HEK293 (cell line): ENCODE measurements around the gene GSK3B.

Experiments used
- CTCF ChIA-PET: fragments of 350-600 bp; formaldehyde crosslinking; extraction: SDS; loops from one replicate; lab custom pipeline; 2021; ENCODE audit warnings: antibody characterized with exemption; lab: Yijun Ruan, JAX
- POLR2A ChIA-PET: fragments of 300-600 bp; formaldehyde crosslinking; extraction: SDS; loops from one replicate; lab custom pipeline; 2020; ENCODE audit warnings: antibody characterized with exemption, inconsistent platforms; lab: Yijun Ruan, JAX
- H3K27ac ChIP-seq: fragments of 200-500 bp; sonication (Bioruptor generic); 2 replicates; pipeline ENCODE4 v1.5.1; 2014; ENCODE audit warnings: low read depth, low read length, control low read depth, inconsistent platforms; ENCODE audit errors: extremely low read depth
- H3K36me3 ChIP-seq, 2 experiments: fragments of 200-500 bp in 1 of 2; sonication (Bioruptor generic) in 1 of 2; 1 replicate in 1 of 2; 2 replicates in 1 of 2; pipeline ENCODE4 v1.5.1; 2014 to 2017; ENCODE audit warnings: inconsistent platforms in 2 of 2, low read length in 2 of 2; ENCODE audit not compliant: control insufficient read depth in 2 of 2, insufficient read depth in 1 of 2
- H3K4me1 ChIP-seq: fragments of 200-500 bp; sonication (Bioruptor generic); 2 replicates; pipeline ENCODE4 v1.5.1; 2014; ENCODE audit warnings: mild to moderate bottlenecking, low read length, inconsistent platforms; ENCODE audit not compliant: control insufficient read depth, insufficient read depth
- H3K4me3 ChIP-seq: 2 replicates; pipeline ENCODE4 v1.5.1; 2011; ENCODE audit warnings: low read depth, mild to moderate bottlenecking, control low read depth, low read length, moderate library complexity
- H3K9me3 ChIP-seq: fragments of 200-500 bp; sonication (Bioruptor generic); 2 replicates; pipeline ENCODE4 v1.5.1; 2014; ENCODE audit warnings: low read depth, low read length, inconsistent platforms; ENCODE audit not compliant: control insufficient read depth, insufficient read depth
- ATF2 ChIP-seq: fragments of 450-650 bp; formaldehyde crosslinking; IDR thresholded peaks from 2 replicates; pipeline ENCODE4 v1.5.1; 2016; ENCODE audit warnings: missing biosample characterization, missing genetic modification characterization, low read depth
- ELK4 ChIP-seq: IDR thresholded peaks from 2 replicates; pipeline ENCODE4 v1.6.1; 2011; ENCODE audit warnings: mild to moderate bottlenecking, low read depth, low read length, borderline replicate concordance
- FEZF1 ChIP-seq: fragments of 450-650 bp; formaldehyde crosslinking; IDR thresholded peaks from 2 replicates; pipeline ENCODE4 v1.5.1; 2016; ENCODE audit warnings: missing biosample characterization, missing genetic modification characterization
- GFI1B ChIP-seq: fragments of 450-650 bp; formaldehyde crosslinking; IDR thresholded peaks from 2 replicates; pipeline ENCODE4 v1.5.1; 2016; ENCODE audit warnings: missing biosample characterization, missing genetic modification characterization
- SALL2 ChIP-seq: fragments of 450-650 bp; formaldehyde crosslinking; IDR thresholded peaks from 2 replicates; pipeline ENCODE4 v1.5.0; 2017; ENCODE audit warnings: missing biosample characterization, mild to moderate bottlenecking, missing genetic modification characterization, borderline replicate concordance
- SCRT2 ChIP-seq: fragments of 450-650 bp; formaldehyde crosslinking; IDR thresholded peaks from 2 replicates; pipeline ENCODE4 v1.5.1; 2016; ENCODE audit warnings: missing biosample characterization, missing genetic modification characterization
- SP3 ChIP-seq: fragments of 450-650 bp; formaldehyde crosslinking; IDR thresholded peaks from 2 replicates; pipeline ENCODE4 v1.5.1; 2016; ENCODE audit warnings: missing biosample characterization, missing genetic modification characterization
- YY1 ChIP-seq: fragments of 450-650 bp; formaldehyde crosslinking; IDR thresholded peaks from 2 replicates; pipeline ENCODE4 v1.5.1; 2018; ENCODE audit warnings: missing biosample characterization, missing genetic modification characterization
- YY2 ChIP-seq: fragments of 450-650 bp; formaldehyde crosslinking; IDR thresholded peaks from 2 replicates; pipeline ENCODE4 v1.5.1; 2016; ENCODE audit warnings: missing biosample characterization, missing genetic modification characterization
- ZFP41 ChIP-seq: fragments of 450-650 bp; formaldehyde crosslinking; IDR thresholded peaks from 2 replicates; pipeline ENCODE4 v1.5.1; 2016; ENCODE audit warnings: missing biosample characterization, missing genetic modification characterization, borderline replicate concordance
- ZNF10 ChIP-seq: fragments of 450-650 bp; formaldehyde crosslinking; IDR thresholded peaks from 2 replicates; pipeline ENCODE4 v1.5.1; 2017; ENCODE audit warnings: missing biosample characterization, missing genetic modification characterization
- ZNF155 ChIP-seq: fragments of 450-650 bp; formaldehyde crosslinking; IDR thresholded peaks from 2 replicates; pipeline ENCODE4 v1.5.1; 2016; ENCODE audit warnings: missing biosample characterization, missing genetic modification characterization
- ZNF2 ChIP-seq: fragments of 450-650 bp; formaldehyde crosslinking; IDR thresholded peaks from 2 replicates; pipeline ENCODE4 v1.5.1; 2016; ENCODE audit warnings: missing biosample characterization, missing genetic modification characterization
- ZNF202 ChIP-seq: fragments of 450-650 bp; formaldehyde crosslinking; IDR thresholded peaks from 2 replicates; pipeline ENCODE4 v1.5.1; 2016; ENCODE audit warnings: missing biosample characterization, missing genetic modification characterization, borderline replicate concordance
- ZNF239 ChIP-seq: fragments of 450-650 bp; formaldehyde crosslinking; IDR thresholded peaks from 2 replicates; pipeline ENCODE4 v1.5.1; 2016; ENCODE audit warnings: missing biosample characterization, missing genetic modification characterization
- ZNF292 ChIP-seq: fragments of 450-650 bp; formaldehyde crosslinking; IDR thresholded peaks from 2 replicates; pipeline ENCODE4 v1.5.1; 2016; ENCODE audit warnings: low read depth, missing biosample characterization, missing genetic modification characterization, borderline replicate concordance
- ZNF354C ChIP-seq: fragments of 450-650 bp; formaldehyde crosslinking; IDR thresholded peaks from 2 replicates; pipeline ENCODE4 v1.5.1; 2016; ENCODE audit warnings: missing biosample characterization, missing genetic modification characterization, low read depth, borderline replicate concordance
- ZNF362 ChIP-seq: fragments of 450-650 bp; formaldehyde crosslinking; IDR thresholded peaks from 2 replicates; pipeline ENCODE4 v1.5.1; 2016; ENCODE audit warnings: missing biosample characterization, missing genetic modification characterization
- ZNF488 ChIP-seq: fragments of 450-650 bp; formaldehyde crosslinking; IDR thresholded peaks from 2 replicates; pipeline ENCODE4 v1.5.1; 2016; ENCODE audit warnings: missing biosample characterization, missing genetic modification characterization
- ZNF501 ChIP-seq: fragments of 450-650 bp; formaldehyde crosslinking; IDR thresholded peaks from 2 replicates; pipeline ENCODE4 v1.5.1; 2016; ENCODE audit warnings: missing biosample characterization, missing genetic modification characterization
- ZNF544 ChIP-seq: fragments of 450-650 bp; formaldehyde crosslinking; IDR thresholded peaks from 2 replicates; pipeline ENCODE4 v1.5.0; 2017; ENCODE audit warnings: missing biosample characterization, missing genetic modification characterization
- ZNF549 ChIP-seq: fragments of 450-650 bp; IDR thresholded peaks from 2 replicates; pipeline ENCODE4 v1.5.1; 2018; ENCODE audit warnings: missing biosample characterization, missing genetic modification characterization, mild to moderate bottlenecking, inconsistent platforms, moderate library complexity
- ZNF560 ChIP-seq: fragments of 450-650 bp; formaldehyde crosslinking; IDR thresholded peaks from 2 replicates; pipeline ENCODE4 v1.5.1; 2017; ENCODE audit warnings: missing biosample characterization, missing genetic modification characterization, borderline replicate concordance
- ZNF624 ChIP-seq: fragments of 450-650 bp; formaldehyde crosslinking; IDR thresholded peaks from 2 replicates; pipeline ENCODE4 v1.5.1; 2017; ENCODE audit warnings: missing biosample characterization, missing genetic modification characterization
- ZNF677 ChIP-seq: fragments of 450-650 bp; IDR thresholded peaks from 2 replicates; pipeline ENCODE4 v1.5.0; 2018; ENCODE audit warnings: missing biosample characterization, mild to moderate bottlenecking, missing genetic modification characterization, moderate library complexity
- ZNF785 ChIP-seq: fragments of 450-650 bp; formaldehyde crosslinking; IDR thresholded peaks from 2 replicates; pipeline ENCODE4 v1.5.1; 2016; ENCODE audit warnings: missing biosample characterization, missing genetic modification characterization
- ZNF843 ChIP-seq: fragments of 450-650 bp; formaldehyde crosslinking; IDR thresholded peaks from 2 replicates; pipeline ENCODE4 v1.5.1; 2016; ENCODE audit warnings: missing biosample characterization, missing genetic modification characterization
- ZSCAN16 ChIP-seq: fragments of 450-650 bp; formaldehyde crosslinking; IDR thresholded peaks from 2 replicates; pipeline ENCODE4 v1.5.1; 2016; ENCODE audit warnings: missing biosample characterization, missing genetic modification characterization

Gene GSK3B

GRCh38 chr3:120143676-120144075 is 49.4 kb upstream of the GSK3B start:
- POLR2A ChIA-PET: interaction anchor here (1.5 kb wide), 1 partner anchor 49 kb away, joined by 14 read pairs; the partner anchor contains the start of gene GSK3B
- H3K27ac ChIP-seq: no peak overlapping the region
- no peaks in the 10 kb centered on the region for H3K9me3 ChIP-seq
- CTCF ChIA-PET: no interaction called here
- H3K4me3 ChIP-seq: no peak overlapping the region
- no peaks in the 10 kb centered on the region for H3K4me1 ChIP-seq
- no peak for TF ChIP-seq YY2
- no peak for TF ChIP-seq ZNF10 (tag by site-specific recombination)
- no peak for TF ChIP-seq ZNF155
- TF ChIP-seq ZNF354C: no peak
- TF ChIP-seq ATF2: no peak
- no peak for TF ChIP-seq ZNF362 (tag by site-specific recombination)
- no peak for TF ChIP-seq ZFP41 (tag by site-specific recombination)
- no peak for TF ChIP-seq ZNF202 (tag by site-specific recombination)
- H3K36me3 ChIP-seq: no peaks in the 10 kb centered on the region

GRCh38 chr3:120142236-120142635 is 48.0 kb upstream of the GSK3B start:
- CTCF ChIA-PET: no interaction called here
- no peak overlapping the region for H3K27ac ChIP-seq
- POLR2A ChIA-PET: no interaction called here
- no peak overlapping the region for H3K4me3 ChIP-seq
- H3K36me3 ChIP-seq: no peaks in the 10 kb centered on the region
- no peaks in the 10 kb centered on the region for H3K4me1 ChIP-seq
- TF ChIP-seq ZNF560 (tag by site-specific recombination) (no peak), ZNF549 (tag by site-specific recombination) (no peak), ZNF843 (tag by site-specific recombination) (no peak), YY1 (no peak), ZNF488 (no peak), ZNF2 (no peak)
- H3K9me3 ChIP-seq: no peaks in the 10 kb centered on the region

- Histone ChIP-seq H3K4me1 (no peaks in the 10 kb centered on the region), H3K9me3 (no peaks in the 10 kb centered on the region), H3K27ac (no peak overlapping the region), H3K4me3 (no peak overlapping the region), H3K36me3 (no peaks in the 10 kb centered on the region)
- TF ChIP-seq ZNF544 (no peak), ZNF292 (no peak), ZNF239 (tag by site-specific recombination) (no peak)
- ChIA-PET POLR2A (no interaction called here), CTCF (no interaction called here)
Observed at GRCh38 chr3:120140098-120140742, 46.0 kb upstream of the GSK3B start.

GRCh38 chr3:120139140-120139539 is 44.9 kb upstream of the GSK3B start:
- ChIA-PET CTCF (no interaction called here), POLR2A (no interaction called here)
- H3K4me3 ChIP-seq: no peak overlapping the region
- no peak overlapping the region for H3K27ac ChIP-seq
- H3K36me3 ChIP-seq: no peaks in the 10 kb centered on the region
- H3K9me3 ChIP-seq: no peaks in the 10 kb centered on the region
- no peaks in the 10 kb centered on the region for H3K4me1 ChIP-seq
- TF ChIP-seq SALL2 (tag by site-specific recombination): no peak
- no peak for TF ChIP-seq GFI1B (tag by site-specific recombination)
- no peak for TF ChIP-seq ZSCAN16 (tag by site-specific recombination)
- TF ChIP-seq SP3 (tag by site-specific recombination): no peak
- TF ChIP-seq ELK4: no peak
- TF ChIP-seq ZFP41 (tag by site-specific recombination): no peak
- TF ChIP-seq ZNF677: no peak
- no peak for TF ChIP-seq FEZF1 (tag by site-specific recombination)
- no peak for TF ChIP-seq ZNF624 (tag by site-specific recombination)
- TF ChIP-seq SCRT2 (tag by site-specific recombination): no peak
- no peak for TF ChIP-seq ZNF785 (tag by site-specific recombination)
- no peak for TF ChIP-seq ZNF501 (tag by site-specific recombination)
